Measurements from ENCODE around the gene R3HDM2.
A peak's percentile ranks its signal among the peaks of the same experiment; 100 is the strongest.
"Not testable (repeated sequence)": the region's sequence is repeated elsewhere in the genome, so short reads cannot be mapped to it uniquely, and the experiment has no call there.

Gene R3HDM2

DNA sequence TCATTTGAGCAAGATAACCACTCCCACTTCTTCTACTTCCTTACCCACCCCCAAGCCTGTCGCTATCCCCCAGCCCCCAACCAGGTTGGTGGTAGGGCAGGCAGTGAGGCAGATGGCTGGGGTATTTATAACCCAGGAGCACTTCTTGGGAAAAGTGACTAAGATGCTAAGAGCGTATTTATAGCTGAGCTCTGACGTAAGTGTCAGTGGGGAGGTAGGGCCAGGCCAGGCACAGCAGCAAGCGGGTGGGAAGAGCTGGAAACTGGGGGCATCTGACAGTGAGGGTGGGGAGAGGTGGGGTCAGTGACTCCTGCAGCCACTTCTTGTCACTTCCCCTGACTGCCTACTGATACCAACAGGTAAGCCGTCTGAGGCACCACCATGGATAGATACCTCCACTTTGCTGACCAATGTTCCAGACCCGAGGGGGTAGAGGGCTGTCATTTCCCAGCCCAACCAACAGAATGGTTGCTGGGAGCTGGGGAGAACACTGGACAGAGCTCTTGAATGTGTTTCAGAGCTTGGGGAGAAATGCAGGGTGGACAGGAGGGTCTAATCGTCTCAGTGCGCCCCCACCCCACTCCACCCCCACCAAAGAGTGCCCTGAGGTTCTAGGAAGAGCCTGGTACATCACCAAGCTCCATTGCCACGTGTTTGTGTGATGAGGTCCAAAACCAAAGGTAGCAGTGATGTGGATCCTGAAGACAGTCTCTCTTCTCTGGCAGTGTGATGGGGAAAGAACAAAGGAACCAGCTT, 21.5 kb upstream of the R3HDM2 start:
- DNase-seq = peak; percentile 60

DNA sequence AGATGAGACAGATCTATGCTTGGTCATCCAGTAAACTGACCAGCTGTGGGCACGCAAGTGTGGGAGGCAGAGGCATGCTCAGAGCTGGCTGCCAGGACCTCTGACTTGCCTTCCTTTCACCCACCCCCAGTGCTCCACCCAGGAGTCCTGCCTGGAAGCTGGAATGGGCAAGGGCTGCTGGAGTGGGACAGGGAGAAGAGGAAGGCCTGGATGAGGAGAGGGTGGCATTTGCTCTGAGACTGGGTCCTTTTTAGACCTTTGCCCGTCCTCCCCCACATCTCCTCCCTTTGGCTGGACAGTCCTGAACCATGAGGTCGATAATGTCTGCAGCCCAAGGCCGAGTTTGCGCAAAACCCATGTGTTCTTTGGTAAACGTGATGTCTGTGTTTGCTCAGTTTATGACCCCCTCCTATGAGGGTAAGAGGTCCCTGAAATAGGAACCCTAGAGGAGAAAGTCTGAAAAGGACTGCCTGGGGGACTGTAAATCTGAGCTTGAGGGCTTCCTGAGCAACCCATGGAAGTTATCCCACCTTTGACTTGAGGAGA, 20.5 kb upstream of the R3HDM2 start:
- DNase-seq = no peak

DNA sequence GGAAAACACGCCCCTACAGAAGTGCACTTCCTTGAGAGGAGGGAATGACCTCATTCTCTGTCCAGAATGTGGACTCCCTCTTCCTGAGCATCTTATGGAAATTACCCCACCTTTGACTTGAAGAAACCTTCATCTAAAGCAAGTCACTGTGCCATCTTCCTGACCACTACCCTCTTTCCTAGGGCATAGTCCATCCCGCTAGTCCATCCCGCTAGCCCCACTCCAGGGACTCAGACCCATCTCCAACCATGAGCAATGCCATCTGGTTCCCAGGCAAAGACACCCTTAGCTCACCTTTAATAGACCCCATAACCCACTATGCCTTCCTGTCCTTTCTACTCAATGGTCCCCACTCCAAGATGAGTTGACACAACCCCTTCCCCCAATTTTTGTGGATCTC, 19.2 kb upstream of the R3HDM2 start:
- DNase-seq = no peak

DNA sequence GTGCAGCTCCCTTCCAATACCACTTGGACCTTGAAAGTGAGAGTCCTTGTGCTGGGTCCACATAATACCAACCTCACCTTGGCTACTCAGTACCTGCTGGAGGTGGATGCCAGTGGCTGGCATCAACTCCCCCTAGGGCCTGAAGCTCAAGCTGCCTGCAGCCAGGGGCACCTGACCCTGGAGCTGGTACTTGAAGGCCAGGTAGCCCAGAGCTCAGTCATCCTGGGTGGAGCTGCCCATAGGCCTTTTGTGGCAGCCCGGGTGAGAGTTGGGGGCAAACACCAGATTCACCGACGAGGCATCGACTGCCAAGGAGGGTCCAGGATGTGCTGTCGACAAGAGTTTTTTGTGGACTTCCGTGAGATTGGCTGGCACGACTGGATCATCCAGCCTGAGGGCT, 18.5 kb upstream of the R3HDM2 start:
- no peak for DNase-seq

DNA sequence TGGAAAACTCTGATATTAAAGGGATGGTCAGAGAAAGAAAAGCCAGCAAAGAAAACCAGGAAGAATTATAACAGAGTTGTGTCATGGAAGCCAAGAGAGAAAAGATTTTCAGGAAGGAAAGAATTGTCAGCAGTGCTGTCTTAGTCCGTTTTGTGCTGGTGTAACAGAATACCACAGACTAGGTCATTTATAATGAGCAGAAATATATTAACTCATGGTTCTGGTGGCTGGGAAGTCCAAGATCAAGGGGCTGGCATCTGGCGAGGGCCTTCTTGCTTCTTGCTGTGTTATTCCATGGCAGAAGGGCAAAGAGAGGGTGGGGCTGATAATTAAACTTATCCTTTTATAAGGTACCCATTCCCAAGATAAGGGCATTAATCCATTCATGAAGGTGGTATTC, 17.8 kb upstream of the R3HDM2 start:
- DNase-seq = no peak

DNA sequence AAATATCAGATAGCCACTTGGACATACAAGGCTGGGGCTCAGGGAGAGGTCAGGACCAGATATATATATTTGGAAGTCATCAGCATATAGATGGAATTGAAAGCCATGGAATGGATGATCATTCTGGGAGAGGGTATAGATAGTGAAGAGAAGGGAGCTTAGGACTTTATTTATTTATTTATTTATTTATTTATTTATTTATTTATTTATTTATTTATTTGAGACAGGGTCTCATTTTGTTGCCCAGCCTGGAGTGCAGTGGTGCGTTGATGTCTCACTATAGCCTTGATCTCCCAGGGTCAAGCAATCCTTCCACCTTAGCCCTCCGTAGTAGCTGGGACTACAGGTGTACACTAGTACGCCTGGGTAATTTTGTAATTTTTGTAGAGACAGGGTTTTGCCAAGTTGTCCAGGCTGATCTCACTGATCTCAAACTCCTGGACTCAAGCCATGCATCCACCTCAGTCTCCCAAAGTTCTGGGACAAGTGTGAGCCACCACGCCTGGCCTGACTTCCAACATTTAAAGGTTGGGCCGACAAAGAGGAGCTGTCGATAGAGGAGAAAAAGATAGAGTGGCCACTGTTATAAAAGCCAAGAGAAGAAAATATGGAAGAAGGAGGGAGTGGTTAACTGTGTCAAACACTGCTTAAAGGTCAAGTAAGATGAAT, 15.6 kb upstream of the R3HDM2 start:
- no peak for DNase-seq

DNA sequence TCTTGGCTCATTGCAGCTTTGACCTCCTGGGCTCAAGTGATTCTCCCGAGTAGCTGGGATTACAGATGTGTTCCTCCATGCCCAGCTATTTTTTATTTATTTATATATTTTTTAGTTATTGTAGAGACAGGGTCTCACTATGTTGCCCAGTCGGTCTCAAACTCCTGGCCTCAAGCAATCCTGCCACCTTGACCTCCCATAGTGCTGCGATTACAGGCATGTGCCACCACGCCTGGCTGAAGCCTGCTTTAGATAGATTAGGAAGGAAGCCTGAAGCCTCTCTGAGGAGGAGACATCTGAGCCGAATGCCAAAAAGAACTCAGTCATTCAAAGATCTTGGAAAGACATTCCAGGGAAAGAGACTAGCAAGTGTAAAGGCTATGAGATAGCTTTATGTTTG, 13.9 kb upstream of the R3HDM2 start:
- no peak for DNase-seq

DNA sequence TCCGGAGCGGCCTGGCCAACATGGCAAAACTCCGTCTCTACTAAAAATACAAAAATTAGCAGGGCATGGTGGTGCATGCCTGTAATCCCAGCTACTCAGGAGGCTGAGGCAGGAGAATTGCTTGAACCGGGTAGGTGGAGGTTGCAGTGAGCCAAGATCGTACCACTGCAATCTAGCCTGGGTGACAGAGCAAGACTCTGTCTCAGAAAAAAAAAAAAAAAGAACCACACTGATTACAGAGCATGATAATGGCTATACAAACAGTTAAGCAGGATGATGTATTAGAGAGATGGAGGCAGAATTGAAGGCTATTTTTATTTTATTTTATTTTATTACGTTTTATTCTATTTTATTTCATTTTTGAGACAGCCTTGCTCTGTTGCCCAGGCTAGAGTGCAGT, 13.5 kb upstream of the R3HDM2 start:
- DNase-seq = not testable (repeated sequence)

DNA sequence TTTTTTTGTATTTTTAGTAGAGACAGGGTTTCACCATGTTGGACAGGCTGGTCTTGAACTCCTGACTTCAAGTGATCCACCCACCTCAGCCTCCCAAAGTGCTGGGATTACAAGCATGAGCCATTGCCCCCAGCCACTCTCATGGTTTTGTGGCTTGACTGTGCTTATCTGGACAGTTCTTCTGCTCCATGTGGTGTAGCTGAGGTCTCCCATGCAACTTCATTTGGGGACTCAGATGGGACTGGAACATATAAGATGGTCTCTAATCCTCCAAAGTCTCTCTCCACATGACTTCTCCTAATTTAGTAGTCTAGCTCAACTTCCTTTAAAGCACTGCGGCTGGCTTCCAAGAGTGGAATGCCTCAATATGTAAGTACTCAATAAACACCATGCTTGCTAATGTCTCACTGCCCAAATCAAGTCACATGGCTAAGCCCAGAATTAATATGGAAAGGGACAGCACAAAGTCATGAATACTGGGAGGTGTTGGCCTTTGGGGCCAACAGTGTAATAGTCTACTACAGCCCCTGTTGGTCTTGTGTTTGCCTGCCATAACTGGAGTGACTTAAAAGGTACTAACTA, 11.1 kb upstream of the R3HDM2 start:
- no peak for DNase-seq

DNA sequence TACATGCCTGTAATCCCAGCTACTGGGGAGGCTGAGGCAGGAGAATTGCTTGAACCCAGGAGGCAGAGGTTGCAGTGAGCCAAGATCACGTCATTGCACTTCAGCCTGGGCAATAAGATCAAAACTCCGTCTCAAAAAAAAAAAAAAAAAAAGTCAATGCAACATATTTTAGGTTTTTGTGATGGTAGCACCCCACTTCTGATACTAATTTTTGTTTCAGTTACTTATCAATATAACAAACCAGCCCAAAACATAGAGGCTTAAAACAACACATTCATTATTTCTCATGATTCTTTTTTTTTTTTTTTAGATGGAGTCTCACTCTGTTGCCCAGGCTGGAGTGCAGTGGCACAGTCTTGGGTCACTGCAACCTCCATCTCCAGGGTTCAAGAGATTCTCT, 10.6 kb upstream of the R3HDM2 start:
- not testable (repeated sequence) for DNase-seq

DNA sequence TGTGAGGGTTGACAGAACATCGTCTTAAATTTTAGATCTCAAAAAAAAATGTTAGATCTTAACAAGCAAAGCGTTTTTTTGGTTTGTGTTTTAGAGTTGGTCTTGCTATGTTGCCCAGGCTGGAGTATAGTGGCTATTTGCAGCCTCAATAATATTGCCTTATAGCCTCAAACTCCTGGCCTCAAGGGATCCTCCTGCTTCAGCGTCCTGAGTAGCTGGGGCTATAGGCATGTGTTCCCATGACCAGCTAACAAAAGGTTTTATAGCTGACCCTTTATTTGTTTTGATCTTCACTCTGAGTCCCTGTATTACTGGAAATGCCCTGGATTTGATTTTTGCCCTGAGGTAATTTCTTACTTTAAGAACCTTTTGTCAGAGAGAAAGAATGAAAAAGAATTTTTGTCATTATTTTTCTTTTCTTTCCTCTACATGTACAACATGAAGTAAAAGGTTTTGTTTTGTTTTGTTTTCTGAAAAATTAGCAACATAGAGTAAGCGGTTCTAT, 9.0 kb upstream of the R3HDM2 start:
- DNase-seq = no peak

DNA sequence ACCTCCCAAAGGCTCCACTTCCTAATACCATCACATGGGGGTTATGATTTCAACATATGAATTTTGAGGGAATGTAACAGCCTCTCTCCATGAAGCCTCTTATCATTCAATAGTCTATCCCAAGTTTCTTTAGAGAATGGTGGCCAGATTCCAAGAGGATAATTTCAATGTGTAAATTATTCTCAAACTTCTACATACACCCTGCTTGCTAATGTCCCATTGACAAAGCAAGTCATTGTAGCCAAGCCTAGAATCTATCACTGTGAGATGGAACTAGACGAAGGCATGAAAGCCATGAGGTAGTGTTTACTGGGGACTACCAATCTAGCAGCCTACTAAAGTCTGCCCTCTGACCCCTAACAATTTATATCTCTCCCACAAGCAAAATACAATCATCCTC, 7.6 kb upstream of the R3HDM2 start:
- no peak for DNase-seq

DNA sequence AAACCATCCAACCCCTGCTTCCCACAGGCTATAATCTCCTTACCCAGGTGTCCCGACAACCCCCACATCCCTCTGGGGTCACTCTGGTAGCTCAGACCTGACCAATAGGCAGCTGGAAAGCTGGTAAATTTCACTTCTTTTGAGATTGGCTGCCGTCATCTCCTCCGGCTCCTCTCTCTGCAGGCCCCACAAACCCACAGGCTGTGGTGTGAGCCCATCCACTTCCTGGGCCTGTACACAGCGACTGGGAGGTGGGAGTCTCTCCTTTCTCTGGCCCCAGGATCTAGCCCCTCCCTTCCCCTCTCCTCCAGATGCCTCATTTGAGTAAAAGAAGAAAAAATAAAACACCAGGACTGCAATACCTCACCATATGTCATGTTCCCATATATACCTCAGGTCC, 4.5 kb upstream of the R3HDM2 start:
- no peak for DNase-seq

DNA sequence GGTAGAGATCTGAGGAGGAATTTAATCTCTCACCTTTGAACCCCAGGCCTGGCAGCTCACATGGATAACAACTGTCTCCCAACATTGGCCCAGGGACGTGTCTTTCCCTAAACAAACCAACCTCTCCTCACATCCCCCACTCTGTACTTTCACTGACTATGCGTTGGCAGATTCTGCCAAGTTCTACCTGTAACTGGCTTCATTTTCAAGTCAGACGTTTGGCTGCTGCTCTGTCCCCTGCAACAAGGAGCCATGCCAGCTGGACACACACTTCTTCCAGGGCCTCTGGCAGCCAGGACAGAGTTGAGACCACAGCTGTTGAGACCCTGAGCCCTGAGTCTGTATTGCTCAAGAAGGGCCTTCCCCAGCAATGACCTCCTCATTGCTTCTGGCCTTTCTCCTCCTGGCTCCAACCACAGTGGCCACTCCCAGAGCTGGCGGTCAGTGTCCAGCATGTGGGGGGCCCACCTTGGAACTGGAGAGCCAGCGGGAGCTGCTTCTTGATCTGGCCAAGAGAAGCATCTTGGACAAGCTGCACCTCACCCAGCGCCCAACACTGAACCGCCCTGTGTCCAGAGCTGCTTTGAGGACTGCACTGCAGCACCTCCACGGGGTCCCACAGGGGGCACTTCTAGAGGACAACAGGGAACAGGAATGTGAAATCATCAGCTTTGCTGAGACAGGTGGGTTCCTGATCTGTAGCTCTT, 3.8 kb upstream of the R3HDM2 start, which contains the start of gene INHBC:
Gene INHBC, plus strand, starts transcription at position 268 of the 707 bp plus-strand sequence. Its CDS starts 103 bp downstream, at position 371.
- DNase-seq = no peak

DNA sequence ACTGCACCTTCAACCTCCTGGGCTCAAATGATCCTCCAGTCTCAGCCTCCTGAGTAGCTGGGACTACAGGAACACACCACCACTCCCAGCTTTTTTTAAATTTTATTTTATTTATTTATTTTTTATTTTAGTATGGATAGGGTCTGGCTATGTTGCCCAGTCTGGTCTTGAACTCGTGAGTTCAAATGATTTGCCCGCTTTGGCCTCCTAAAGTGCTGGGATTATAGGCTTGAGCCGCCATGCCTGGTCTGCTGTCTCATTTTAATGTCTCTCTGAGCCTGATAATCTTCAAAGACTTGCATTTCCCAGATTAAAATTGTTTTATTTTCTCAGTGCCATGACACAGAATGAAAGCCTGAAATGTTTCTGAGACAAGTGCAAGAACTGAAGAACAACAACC, 2.5 kb upstream of the R3HDM2 start:
- no peak for DNase-seq

DNA sequence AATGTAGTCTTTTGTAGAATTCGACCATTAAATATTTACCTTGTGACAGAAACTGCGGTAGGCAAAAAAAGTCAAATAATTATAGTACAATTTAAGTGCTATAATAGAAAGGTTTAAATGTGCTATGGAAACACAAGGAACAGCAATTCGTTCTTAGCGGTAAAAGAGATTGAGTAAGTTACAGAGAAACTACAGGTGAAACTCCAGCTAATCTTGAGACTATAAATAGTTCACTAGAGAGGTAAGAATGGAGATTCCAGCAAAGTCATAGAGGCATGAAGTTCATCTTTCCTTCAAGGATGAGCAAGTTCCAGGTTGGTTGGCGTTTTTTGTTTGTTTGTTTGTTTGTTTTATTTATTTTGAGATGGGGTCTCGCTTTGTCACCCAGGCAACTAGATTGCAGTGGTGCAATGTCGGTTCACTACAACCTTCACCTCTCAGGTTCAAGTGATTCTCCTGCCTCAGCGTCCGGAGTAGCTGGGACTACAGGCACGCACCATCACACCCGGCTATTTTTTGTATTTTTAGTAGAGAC, 878 bp upstream of the R3HDM2 start:
- no peak for DNase-seq

DNA sequence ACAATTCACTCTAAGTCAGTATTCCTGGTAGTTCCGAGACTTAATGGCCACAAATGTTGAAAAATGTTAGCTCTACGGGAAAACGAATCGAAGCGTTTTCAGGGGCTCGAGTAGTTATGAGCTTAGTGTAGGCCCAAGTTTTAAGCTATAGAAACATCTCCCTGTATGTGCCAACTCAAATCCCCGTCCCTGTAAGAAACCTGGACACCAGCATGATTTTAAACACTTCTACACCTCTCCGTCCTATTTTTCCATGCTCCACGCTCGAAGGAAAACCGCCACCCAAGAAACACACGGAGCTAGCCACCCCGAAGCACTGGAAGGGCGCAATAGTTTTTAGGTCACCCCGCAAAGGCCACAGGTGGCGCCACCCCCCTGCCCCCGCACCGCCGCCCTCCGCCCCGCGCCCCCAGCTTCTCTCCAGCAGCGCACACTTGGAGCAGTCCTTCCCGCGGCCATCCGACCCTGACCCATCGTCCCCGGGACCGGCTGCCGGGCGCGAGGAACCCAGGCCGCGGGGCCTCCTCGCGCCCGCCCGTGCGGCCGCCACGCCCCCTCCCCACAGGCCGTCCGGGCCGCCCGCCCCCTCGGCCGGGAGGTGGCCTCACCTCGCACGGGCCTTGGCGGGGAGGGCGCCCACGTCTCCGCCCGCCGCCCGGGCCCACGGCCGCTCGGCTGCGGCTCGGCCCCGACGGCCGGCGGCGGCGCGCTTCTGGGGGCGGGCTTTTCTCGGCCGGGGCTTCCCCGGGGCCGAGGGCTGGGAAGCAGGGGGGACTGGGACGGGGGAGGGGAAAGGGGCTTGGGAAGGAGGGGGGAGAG, 522 bp downstream of the R3HDM2 start:
- DNase-seq = no peak

DNA sequence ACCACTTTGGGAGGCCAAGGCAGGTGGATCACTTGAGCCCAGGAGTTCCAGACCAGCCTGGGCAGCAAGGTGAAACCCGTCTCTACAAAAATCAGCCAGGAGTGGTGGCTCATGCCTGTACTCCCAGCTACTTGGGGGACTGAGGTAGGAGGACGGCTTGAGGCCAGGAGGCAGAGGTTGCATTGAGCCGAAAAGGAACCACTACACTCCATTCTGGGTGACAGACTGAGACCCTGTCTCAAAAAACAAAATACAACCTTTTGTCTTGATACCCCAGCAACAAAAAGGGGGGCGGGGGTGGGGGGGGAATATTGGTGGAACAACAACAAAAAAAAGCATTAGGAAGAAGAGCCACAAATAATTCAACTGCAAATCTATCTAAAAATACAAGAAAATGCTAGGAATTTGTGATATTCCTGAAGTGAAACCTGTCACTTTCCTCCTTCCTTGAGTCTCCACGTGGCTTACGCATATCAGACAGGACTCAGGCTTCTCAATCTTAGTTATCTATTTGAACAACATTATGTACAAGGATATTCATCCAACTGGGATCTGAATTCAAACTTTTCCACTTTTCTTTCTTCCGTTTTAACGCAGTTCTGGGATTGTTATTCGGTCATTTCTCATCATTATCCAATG, 1.3 kb downstream of the R3HDM2 start:
- no peak for DNase-seq

DNA sequence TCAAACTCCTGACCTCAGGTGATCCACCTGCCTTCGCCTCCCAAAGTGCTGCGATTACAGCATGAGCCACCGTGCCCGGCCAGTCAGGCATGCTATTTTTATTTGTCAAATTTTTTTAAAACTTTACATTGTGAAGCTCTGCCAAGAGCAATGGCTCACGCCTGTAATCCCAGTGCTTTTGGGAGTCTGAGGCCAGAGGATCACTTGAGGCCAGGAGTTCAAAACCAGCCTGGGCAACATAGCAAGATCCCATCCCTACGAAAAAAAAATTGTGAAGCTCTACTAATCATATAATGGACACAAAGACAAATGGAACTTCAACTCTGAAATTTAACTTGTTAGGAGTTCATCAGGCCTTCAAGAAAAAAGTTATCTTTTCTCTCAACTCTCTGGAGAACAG, 1.9 kb downstream of the R3HDM2 start:
- no peak for DNase-seq

DNA sequence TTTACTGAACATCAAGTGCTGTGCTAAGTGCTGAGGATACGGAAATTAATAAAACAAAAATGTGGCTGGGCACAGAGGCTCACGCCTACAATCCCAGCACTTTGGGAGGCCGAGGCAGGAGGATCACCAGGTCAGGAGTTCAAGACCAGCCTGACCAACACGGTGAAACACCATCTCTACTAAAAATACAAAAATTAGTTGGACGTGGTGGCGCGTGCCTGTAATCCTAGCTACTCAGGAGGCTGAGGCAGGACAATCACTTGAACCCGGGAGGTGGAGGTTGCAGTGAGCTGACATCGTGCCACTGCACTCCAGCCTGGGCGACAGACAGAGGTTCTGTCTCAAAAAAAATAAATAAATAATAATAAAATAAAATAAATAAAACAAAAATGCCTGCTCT, 3.9 kb downstream of the R3HDM2 start:
- DNase-seq = not testable (repeated sequence)

DNA sequence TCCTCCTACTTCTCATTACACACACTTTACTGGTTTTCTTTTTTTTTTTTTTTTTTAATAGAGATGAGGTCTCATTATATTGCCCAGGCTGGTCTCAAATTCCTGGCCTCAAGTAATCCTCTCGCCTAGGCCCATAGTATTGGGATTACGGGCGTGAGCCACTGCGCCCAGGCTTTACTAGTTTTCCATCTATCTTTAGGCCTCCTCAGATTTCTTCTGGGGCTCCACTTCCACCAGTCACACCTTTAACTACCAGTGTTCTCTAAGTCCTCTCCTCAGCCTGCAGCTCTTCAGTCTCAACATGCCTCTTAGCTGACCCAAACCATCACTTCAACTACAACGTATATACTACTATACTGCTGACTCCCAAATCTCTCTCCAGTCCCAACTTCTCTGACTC, 10.4 kb downstream of the R3HDM2 start:
- no peak for DNase-seq

Measured in stimulated activated CD4-positive, alpha-beta T cell treated with anti-CD3 and anti-CD28 coated beads, Interleukin-15, amount 100 ng/mL, for 24 hours (primary cell).